ENCODE measurements around the gene NEURL1B.

The NEURL1B gene

DNA sequence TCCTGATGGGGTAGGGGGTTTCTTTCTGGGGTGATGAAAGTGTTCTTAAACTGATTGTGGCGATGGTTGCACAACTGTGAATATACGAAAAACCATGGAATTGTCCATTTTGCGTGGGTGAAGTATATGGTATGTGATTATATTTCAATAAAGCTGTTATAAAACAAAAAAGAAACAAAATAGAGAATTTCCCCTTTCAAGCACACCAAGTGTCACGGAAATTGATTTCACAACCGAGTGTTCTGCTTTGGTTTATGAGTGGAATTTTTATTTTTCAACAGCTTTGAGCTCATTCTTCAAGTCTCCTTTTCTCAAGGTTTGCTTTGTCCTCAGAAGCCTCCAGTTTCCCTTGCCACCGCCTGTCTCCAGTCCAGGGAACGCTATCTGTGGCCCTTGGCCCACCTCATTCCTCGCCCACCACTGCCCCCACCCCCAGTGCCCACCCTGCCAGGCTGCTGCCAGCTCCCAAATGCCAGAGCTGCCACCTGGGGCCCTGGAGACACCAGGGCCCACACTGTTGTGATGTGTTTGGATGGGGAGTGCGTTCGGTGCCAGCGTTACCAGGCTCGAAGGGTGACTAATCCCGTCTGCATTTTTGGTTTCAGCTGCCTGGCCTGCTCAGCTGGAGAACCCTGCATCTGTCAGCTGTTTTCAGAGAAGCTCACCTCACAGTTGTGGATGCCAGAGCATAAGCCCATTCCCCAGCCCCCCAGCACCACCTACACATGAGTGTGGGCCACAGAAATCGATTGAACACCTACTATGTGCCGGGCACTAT, 99.6 kb downstream of the NEURL1B start:
- DNase-seq: no peak
